Body of pancreas (tissue), 4 donors: Measurements from ENCODE around the gene NAP1L5. TPM values are rescaled to one million over a fixed set of nuclear protein-coding genes. Genes with fewer than 3 reads are reported as not detected.
A peak's percentile ranks its signal among the peaks of the same experiment; 100 is the strongest.

Source experiments
- ATAC-seq: fragments of 150-250 bp; one replicate; pipeline ENCODE4 v1.9.1; 2016
- DNase-seq, 4 donors: peaks; one replicate each; pipeline ENCODE4 v3.0.0-alpha.2; 2019
- H3K27ac ChIP-seq, 4 donors: fragments of 200-600 bp; sonication (generic); 1 replicate in 3 of 4; 2 replicates in 1 of 4; pipeline versions ENCODE4 v1.5.1 to v1.6.1; 2016 to 2019; ENCODE audit warnings: mild to moderate bottlenecking in 1 of 4, mixed read lengths in 1 of 4, moderate library complexity in 1 of 4
- H3K27me3 ChIP-seq, 2 donors: fragments of 200-600 bp; sonication (generic); one replicate each; pipeline ENCODE4 v1.6.0; 2016; ENCODE audit warnings: mild to moderate bottlenecking in 1 of 2
- H3K36me3 ChIP-seq, 2 donors: fragments of 200-600 bp; sonication (generic); replicated peaks in 1 of 2; 2 replicates each; pipeline ENCODE4 v1.5.1; 2016; ENCODE audit warnings: low read depth in 2 of 2; ENCODE audit not compliant: insufficient read depth in 1 of 2
- H3K4me1 ChIP-seq: fragments of 200-600 bp; sonication (generic); one replicate; pipeline ENCODE4 v1.6.0; 2016
- H3K4me3 ChIP-seq, 2 donors: fragments of 200-600 bp; sonication (generic); 1 replicate in 1 of 2; 2 replicates in 1 of 2; pipeline ENCODE4 v1.5.1; 2016 to 2019
- H3K9me3 ChIP-seq, 3 donors: fragments of 200-600 bp; sonication (generic); 1 replicate in 2 of 3; 2 replicates in 1 of 3; pipeline ENCODE4 v1.5.1; 2016
- CTCF ChIP-seq, 7 experiments: fragments of 450-650 bp in 4 of 7; fragments of 200-600 bp in 3 of 7; sonication (generic) in 3 of 7; IDR thresholded peaks; one replicate each; pipeline ENCODE4 v1.5.1; 2016 to 2019; ENCODE audit warnings: antibody characterized with exemption in 7 of 7
- POLR2A ChIP-seq, 3 donors: fragments of 450-650 bp; IDR thresholded peaks; one replicate each; pipeline ENCODE4 v1.6.1; 2016; ENCODE audit warnings: antibody characterized with exemption in 3 of 3, mild to moderate bottlenecking in 2 of 3
- WGBS, 2 donors: methylation state at CpG; one replicate each; pipeline ENCODE4 v1.1.5; 2017; 5-methylcytosine and 5-hydroxymethylcytosine counted together
- intact Hi-C: fragments of 100-400 bp; cut with DNase I; formaldehyde crosslinking; loops from one replicate; pipeline ENCODE4 v1.15.1; 2023
- total RNA-seq, 2 donors: library from RNA; depleted of rRNA; stranded (reverse); fragments of >200 nt; gene quantifications; one replicate each; pipeline ENCODE4 v1.1.0, GENCODE V29; 2016

Gene NAP1L5
- total RNA-seq, 2 donors from 2014 or later, result 3.1 to 7.3 TPM

- TF ChIP-seq POLR2A (IDR thresholded peaks at IDR 0.05) (no peak), CTCF (IDR thresholded peaks at IDR 0.05) (no peak)
- DNase-seq (no peak), ATAC-seq (no peak)
- 60 to 61% methylated on average over 1 of the region's 1 CpG for WGBS, 2 donors
- Histone ChIP-seq H3K27ac (peak overlapping the region in 2 of 4 donors; percentile 23 to 47), H3K36me3 (peaks cover 13 to 20% of the 10 kb centered on the region in 2 donors), H3K4me1 (peaks cover 9% of the 10 kb centered on the region), H3K4me3 (no peak overlapping the region), H3K9me3 (no peaks in the 10 kb centered on the region), H3K27me3 (no peaks in the 10 kb centered on the region)
- intact Hi-C loops, result no loop called here
Measured at GRCh38 chr4:88745175-88745574, 47.5 kb upstream of the NAP1L5 start.

DNA sequence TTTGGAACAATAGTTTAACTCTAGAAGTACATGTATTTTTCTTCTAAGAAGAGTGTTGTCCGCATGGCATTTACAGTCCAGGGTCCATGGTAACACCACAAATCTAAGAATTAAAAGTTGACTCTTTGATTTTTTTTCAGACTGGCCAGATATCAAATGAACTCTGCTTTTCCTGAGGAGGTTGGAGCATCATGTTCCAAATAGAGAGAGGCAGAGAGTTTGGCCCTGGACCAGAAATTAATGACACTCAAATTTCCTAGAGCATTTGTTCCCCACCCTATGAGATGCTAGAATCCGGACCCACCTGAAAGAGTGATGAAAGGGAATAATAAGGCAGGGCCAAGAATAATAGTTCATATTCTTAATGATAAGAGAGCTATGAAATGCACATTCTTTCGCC lies 47.0 kb upstream of the NAP1L5 start:
- Histone ChIP-seq H3K4me1 (peaks cover 12% of the 10 kb centered on the region), H3K9me3 (no peaks in the 10 kb centered on the region), H3K27ac (no peak overlapping the region), H3K4me3 (no peak overlapping the region), H3K36me3 (peaks cover 13 to 14% of the 10 kb centered on the region in 2 donors), H3K27me3 (no peaks in the 10 kb centered on the region)
- intact Hi-C loops, result no loop called here
- ATAC-seq (no peak), DNase-seq (no peak)
- TF ChIP-seq POLR2A (IDR thresholded peaks at IDR 0.05) (no peak), CTCF (IDR thresholded peaks at IDR 0.05) (no peak)
- 77 to 88% methylated on average over 3 of the region's 3 CpGs for WGBS, 2 donors

GRCh38 chr4:88743696-88744095 lies 46.1 kb upstream of the NAP1L5 start:
- no peaks in the 10 kb centered on the region for H3K27me3 ChIP-seq
- H3K4me3 ChIP-seq, result no peak overlapping the region
- peaks cover 6 to 13% of the 10 kb centered on the region in 2 donors for H3K36me3 ChIP-seq
- TF ChIP-seq CTCF (IDR thresholded peaks at IDR 0.05), result no peak
- TF ChIP-seq POLR2A (IDR thresholded peaks at IDR 0.05), result no peak
- ATAC-seq, result no peak
- WGBS, 2 donors, result 89 to 92% methylated on average over 3 of the region's 3 CpGs
- H3K27ac ChIP-seq, result no peak overlapping the region
- no peaks in the 10 kb centered on the region for H3K9me3 ChIP-seq
- intact Hi-C loops, result no loop called here
- no peak for DNase-seq
- H3K4me1 ChIP-seq, result peaks cover 20% of the 10 kb centered on the region

DNA sequence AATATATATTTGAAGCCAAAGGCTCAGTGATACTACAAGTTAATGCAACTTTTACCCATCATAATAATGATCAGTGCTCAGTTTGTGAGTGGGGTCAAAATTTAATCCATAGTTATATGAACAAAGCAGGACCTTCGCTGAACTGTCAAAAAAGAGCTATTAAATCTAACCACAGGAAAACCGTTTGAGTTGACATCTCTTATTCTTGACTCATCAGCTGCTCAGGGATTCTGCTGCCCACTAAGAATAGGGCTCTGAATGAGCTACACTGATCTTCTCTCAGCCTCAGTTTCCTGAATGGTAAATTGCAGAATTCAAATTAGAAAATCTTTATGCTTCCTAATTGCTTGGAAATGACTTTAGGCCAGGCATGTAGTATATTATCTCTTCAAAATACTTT lies 44.9 kb upstream of the NAP1L5 start:
- ATAC-seq (no peak), DNase-seq (no peak)
- TF ChIP-seq POLR2A (IDR thresholded peaks at IDR 0.05), result no peak
- TF ChIP-seq CTCF (IDR thresholded peaks at IDR 0.05), result no peak
- WGBS, 2 donors, result 63 to 73% methylated on average over 2 of the region's 2 CpGs
- Histone ChIP-seq H3K4me1 (peaks cover 31% of the 10 kb centered on the region), H3K27ac (no peak overlapping the region), H3K4me3 (no peak overlapping the region), H3K27me3 (no peaks in the 10 kb centered on the region), H3K9me3 (no peaks in the 10 kb centered on the region), H3K36me3 (peaks cover 0 to 9% of the 10 kb centered on the region in 2 donors)
- intact Hi-C loops, result no loop called here

DNA sequence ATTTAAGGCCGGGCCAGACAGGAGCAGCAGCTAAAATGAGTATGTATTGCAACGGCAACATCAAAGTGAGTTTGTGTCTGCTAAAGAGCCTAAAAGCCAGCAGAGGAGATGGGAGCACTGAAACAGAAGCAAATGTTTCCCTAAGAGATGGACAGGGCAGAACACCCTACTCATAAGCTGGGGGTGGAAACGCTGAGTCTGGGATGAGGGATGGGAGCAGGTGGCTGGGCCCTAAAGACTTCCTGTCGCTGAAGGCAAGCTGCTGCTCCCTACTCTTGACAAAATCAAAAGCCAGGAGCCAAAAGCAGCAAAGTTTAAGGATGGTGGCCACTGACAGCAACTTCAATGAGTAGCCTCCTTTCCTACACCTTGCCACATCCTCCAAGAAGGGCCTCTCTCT lies 40.6 kb upstream of the NAP1L5 start:
- TF ChIP-seq POLR2A (IDR thresholded peaks at IDR 0.05), result no peak
- TF ChIP-seq CTCF (IDR thresholded peaks at IDR 0.05), result no peak
- H3K27ac ChIP-seq, result peak overlapping the region in 3 of 4 donors; percentile 71 to 77 (median 76)
- H3K36me3 ChIP-seq, result no peaks in the 10 kb centered on the region

More for the DNA sequence above, 40.6 kb upstream of the NAP1L5 start:
- Histone ChIP-seq H3K27me3 (no peaks in the 10 kb centered on the region), H3K4me1 (peaks cover 55% of the 10 kb centered on the region), H3K4me3 (no peak overlapping the region), H3K9me3 (no peaks in the 10 kb centered on the region)
- WGBS, 2 donors, result 83 to 93% methylated on average over 4 of the region's 4 CpGs
- no peak for DNase-seq
- intact Hi-C loops, result no loop called here
- no peak for ATAC-seq
